Progenitor cell of endocrine pancreas (in vitro differentiated cells): ENCODE measurements around the gene ADGRL3. TPM values are rescaled to one million over a fixed set of nuclear protein-coding genes. Genes with fewer than 3 reads are reported as not detected.

ENCODE experiments used
- DNase-seq: peaks from one replicate; pipeline ENCODE4 v3.0.0; 2021; ENCODE audit warnings: low spot score; ENCODE audit not compliant: unreplicated experiment
- H3K27ac Mint-ChIP-seq: 2 replicates; pipeline ENCODE4 v1.8.0; 2021; ENCODE audit warnings: mild to moderate bottlenecking, moderate library complexity, mixed read lengths
- H3K27me3 Mint-ChIP-seq: 2 replicates; pipeline ENCODE4 v1.8.0; 2021; ENCODE audit warnings: mixed read lengths
- H3K36me3 Mint-ChIP-seq: 2 replicates; pipeline ENCODE4 v1.8.0; 2022; ENCODE audit warnings: mixed read lengths; ENCODE audit not compliant: insufficient read depth
- H3K4me1 Mint-ChIP-seq: 2 replicates; pipeline ENCODE4 v1.8.0; 2021; ENCODE audit warnings: low read depth, mixed read lengths
- H3K4me3 Mint-ChIP-seq: 2 replicates; pipeline ENCODE4 v1.8.0; 2021; ENCODE audit warnings: low read depth, mild to moderate bottlenecking, moderate library complexity, mixed read lengths
- H3K9me3 Mint-ChIP-seq: 2 replicates; pipeline ENCODE4 v1.8.0; 2021; ENCODE audit warnings: low read depth, mixed read lengths
- total RNA-seq: library from RNA; stranded (reverse); gene quantifications from 2 replicates; pipeline ENCODE4 v1.2.1, GENCODE V29; 2021
- TF ChIP-seq, protein P1 (sequence below): fragments of 200-600 bp; sonication (generic); IDR thresholded peaks from one replicate; pipeline ENCODE4 v1.5.0; 2021; ENCODE audit warnings: antibody characterized with exemption, mild to moderate bottlenecking; ENCODE audit not compliant: unreplicated experiment

Gene ADGRL3
- total RNA-seq, 1 donor from 2014 or later, result 5.6 TPM

DNA sequence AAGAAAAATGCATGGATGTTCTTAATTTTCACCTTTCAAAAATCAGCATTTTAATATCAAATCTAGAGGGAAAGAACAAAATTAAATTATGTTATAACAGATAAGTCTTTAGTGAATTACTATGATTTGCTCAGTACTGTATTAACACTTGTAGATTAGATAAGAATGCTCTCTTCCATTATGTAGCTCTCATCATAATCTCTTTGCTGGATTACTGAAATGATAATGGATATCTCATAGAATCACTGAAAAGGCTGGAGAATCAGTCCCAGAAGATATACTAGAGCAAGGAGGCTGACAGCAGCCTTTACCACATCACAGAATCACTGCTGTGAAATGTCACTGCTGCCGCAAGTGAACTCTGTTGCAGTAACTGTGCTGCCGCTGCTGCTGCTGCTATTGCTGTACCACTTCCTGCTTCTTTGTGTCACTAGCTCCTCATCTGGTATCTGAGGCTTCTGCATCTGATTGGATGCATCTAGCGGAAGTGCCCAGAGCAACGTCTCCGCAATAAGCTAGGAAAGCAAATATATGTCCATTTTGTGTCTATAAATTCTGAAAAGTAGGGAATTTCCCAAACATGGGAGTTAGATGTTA lies 738.2 kb downstream of the ADGRL3 start:
- no peaks in the 10 kb centered on the region for H3K9me3 Mint-ChIP-seq

DNA sequence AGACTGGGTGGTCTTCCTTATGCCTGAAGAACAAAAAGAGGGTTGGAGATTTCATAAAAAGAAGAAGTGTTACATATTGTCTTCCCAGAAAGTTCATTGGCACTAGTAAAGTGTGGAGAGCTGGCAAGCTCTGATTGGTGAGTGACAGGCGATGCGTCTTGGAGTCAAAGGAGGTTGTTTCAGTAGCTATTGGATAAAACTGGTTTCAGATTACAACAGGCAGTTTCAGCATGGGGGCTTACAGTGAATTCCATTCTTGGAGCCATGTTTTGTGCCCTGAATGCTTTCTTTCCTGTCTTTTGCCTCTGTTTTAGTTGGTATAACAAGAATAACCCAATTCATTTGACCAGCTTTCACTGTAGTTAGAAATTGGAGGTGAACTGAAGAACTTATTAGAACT lies 750.5 kb downstream of the ADGRL3 start:
- H3K4me3 Mint-ChIP-seq, result no peak overlapping the region

More for the DNA sequence above, 738.2 kb downstream of the ADGRL3 start:
- no peak overlapping the region for H3K4me3 Mint-ChIP-seq
- H3K27me3 Mint-ChIP-seq, result no peaks in the 10 kb centered on the region
- H3K27ac Mint-ChIP-seq, result no peak overlapping the region
- H3K4me1 Mint-ChIP-seq, result peaks cover 2% of the 10 kb centered on the region
- TF ChIP-seq, protein P1, sequence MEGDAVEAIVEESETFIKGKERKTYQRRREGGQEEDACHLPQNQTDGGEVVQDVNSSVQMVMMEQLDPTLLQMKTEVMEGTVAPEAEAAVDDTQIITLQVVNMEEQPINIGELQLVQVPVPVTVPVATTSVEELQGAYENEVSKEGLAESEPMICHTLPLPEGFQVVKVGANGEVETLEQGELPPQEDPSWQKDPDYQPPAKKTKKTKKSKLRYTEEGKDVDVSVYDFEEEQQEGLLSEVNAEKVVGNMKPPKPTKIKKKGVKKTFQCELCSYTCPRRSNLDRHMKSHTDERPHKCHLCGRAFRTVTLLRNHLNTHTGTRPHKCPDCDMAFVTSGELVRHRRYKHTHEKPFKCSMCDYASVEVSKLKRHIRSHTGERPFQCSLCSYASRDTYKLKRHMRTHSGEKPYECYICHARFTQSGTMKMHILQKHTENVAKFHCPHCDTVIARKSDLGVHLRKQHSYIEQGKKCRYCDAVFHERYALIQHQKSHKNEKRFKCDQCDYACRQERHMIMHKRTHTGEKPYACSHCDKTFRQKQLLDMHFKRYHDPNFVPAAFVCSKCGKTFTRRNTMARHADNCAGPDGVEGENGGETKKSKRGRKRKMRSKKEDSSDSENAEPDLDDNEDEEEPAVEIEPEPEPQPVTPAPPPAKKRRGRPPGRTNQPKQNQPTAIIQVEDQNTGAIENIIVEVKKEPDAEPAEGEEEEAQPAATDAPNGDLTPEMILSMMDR, result no peak
- no peaks in the 10 kb centered on the region for H3K36me3 Mint-ChIP-seq
- no peak for DNase-seq

DNA sequence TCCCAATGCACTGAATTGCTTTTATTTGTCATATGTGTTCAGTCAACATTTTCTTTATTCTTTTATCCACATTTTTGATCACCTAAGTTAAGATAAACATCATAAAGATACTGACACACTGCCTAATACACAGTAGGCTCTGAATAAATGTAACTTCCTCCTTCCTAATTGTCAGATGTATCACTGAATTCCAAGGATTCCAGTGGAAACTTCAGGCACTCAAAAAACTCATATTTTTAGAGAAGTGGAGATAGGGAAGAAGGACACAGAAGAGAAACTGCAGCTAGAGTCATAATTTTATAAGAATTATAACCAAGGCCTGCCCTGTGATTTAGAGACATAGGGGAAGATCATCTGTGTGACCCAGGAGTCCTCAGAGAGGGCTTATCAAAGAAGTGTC lies 753.3 kb downstream of the ADGRL3 start:
- TF ChIP-seq, protein P1, result no peak
- DNase-seq, result no peak
- Mint-ChIP-seq H3K4me1 (peaks cover 3% of the 10 kb centered on the region), H3K4me3 (no peak overlapping the region), H3K27ac (no peak overlapping the region), H3K9me3 (peaks cover 12% of the 10 kb centered on the region), H3K36me3 (no peaks in the 10 kb centered on the region), H3K27me3 (no peaks in the 10 kb centered on the region)

More for the DNA sequence above, 750.5 kb downstream of the ADGRL3 start:
- peaks cover 3% of the 10 kb centered on the region for H3K4me1 Mint-ChIP-seq
- H3K27ac Mint-ChIP-seq, result peak overlapping the region; percentile 6
- H3K27me3 Mint-ChIP-seq, result no peaks in the 10 kb centered on the region
- no peaks in the 10 kb centered on the region for H3K36me3 Mint-ChIP-seq
- TF ChIP-seq, protein P1, result no peak
- no peak for DNase-seq
- H3K9me3 Mint-ChIP-seq, result no peaks in the 10 kb centered on the region

DNA sequence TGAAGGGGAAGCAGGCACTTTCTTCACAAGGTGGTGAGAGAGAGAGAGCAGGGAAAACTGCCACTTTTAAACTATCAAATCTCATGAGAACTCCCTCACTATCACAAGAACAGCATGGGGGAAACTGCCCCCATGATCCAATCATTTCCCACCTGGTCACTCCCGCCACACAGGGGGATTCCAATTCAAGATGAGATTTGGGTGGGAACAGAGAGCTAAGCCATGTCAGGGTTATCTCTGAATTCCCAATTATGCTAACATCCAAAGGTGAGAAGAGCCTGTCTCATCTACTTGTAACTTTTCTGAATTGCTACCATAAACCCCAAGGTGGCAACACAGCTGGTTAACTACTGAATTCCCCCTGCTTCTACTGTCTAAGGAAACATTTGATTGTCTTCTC lies 758.5 kb downstream of the ADGRL3 start:
- H3K9me3 Mint-ChIP-seq, result peaks cover 12% of the 10 kb centered on the region
- H3K36me3 Mint-ChIP-seq, result no peaks in the 10 kb centered on the region
- H3K4me1 Mint-ChIP-seq, result no peaks in the 10 kb centered on the region
- no peak for DNase-seq
- no peaks in the 10 kb centered on the region for H3K27me3 Mint-ChIP-seq
- H3K4me3 Mint-ChIP-seq, result no peak overlapping the region
- no peak overlapping the region for H3K27ac Mint-ChIP-seq
- TF ChIP-seq, protein P1, result no peak

DNA sequence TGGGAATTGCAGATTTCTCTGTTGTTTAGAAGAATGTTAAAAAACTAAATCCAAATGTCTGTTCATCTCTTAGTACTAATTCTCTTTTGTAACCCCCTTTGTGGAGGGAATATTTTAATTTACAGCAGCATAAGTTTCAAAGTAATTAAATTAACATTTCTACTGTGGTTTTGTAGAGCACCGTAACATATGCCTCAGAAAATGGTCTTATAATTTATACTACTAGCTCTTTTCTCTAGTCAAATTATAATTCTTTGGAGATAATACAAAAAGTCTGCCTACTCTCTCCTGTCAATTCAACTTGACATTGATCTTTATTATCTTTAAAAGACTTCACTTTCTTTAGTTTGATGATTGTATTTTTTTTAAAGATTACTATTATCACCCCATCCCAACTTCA lies 759.0 kb downstream of the ADGRL3 start:
- TF ChIP-seq, protein P1, result no peak
- H3K27ac Mint-ChIP-seq, result no peak overlapping the region
- DNase-seq, result no peak
- H3K4me1 Mint-ChIP-seq, result no peaks in the 10 kb centered on the region
- H3K9me3 Mint-ChIP-seq, result peaks cover 12% of the 10 kb centered on the region
- no peaks in the 10 kb centered on the region for H3K36me3 Mint-ChIP-seq
- H3K4me3 Mint-ChIP-seq, result no peak overlapping the region
- no peaks in the 10 kb centered on the region for H3K27me3 Mint-ChIP-seq
